NB4 (cell line): ENCODE results near the gene BICDL2.

Experiments used
- POLR2A ChIP-seq: IDR thresholded peaks from 2 replicates; pipeline ENCODE4 v1.6.1; 2011; ENCODE audit warnings: mild to moderate bottlenecking; ENCODE audit not compliant: insufficient read length; ENCODE audit errors: extremely low read depth
- TF ChIP-seq, protein P1 (sequence below): IDR thresholded peaks from one replicate; pipeline ENCODE4 v1.5.1; 2012; ENCODE audit warnings: low read depth, low read length

DNA sequence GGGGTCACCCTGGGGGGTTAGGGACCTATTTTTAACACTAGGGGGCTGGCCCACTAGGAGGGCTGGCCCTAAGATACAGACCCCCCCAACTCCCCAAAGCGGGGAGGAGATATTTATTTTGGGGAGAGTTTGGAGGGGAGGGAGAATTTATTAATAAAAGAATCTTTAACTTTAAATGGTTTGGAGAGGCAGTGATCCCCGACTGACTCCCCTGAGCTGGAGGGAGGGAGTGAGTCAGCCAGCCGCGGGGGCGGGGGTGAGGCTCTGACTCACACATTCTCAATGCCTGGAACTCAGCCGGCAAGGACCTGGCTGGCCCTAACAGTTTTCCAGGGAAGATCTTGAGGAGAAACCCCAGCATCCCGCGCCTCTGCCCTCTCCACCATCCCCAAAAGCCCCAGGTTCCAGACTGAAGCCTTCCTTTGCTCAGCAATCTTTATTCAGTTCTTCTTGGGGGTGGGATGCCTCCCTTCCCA is 14.5 kb downstream of the BICDL2 start:
- TF ChIP-seq, protein P1, sequence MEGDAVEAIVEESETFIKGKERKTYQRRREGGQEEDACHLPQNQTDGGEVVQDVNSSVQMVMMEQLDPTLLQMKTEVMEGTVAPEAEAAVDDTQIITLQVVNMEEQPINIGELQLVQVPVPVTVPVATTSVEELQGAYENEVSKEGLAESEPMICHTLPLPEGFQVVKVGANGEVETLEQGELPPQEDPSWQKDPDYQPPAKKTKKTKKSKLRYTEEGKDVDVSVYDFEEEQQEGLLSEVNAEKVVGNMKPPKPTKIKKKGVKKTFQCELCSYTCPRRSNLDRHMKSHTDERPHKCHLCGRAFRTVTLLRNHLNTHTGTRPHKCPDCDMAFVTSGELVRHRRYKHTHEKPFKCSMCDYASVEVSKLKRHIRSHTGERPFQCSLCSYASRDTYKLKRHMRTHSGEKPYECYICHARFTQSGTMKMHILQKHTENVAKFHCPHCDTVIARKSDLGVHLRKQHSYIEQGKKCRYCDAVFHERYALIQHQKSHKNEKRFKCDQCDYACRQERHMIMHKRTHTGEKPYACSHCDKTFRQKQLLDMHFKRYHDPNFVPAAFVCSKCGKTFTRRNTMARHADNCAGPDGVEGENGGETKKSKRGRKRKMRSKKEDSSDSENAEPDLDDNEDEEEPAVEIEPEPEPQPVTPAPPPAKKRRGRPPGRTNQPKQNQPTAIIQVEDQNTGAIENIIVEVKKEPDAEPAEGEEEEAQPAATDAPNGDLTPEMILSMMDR = no peak
- no peak for TF ChIP-seq POLR2A
